Ascending aorta (tissue), 2 donors: ENCODE measurements around the gene FZD1. TPM values are rescaled to one million over a fixed set of nuclear protein-coding genes. Genes with fewer than 3 reads are reported as not detected.

Experiments
- DNase-seq, 2 donors: peaks; one replicate each; pipeline ENCODE4 v3.0.0-alpha.2; 2019; ENCODE audit warnings: low spot score in 2 of 2
- H3K27ac ChIP-seq, 2 donors: fragments of 200-600 bp; sonication (generic); one replicate each; pipeline ENCODE4 v1.5.1; 2016 to 2017; ENCODE audit warnings: mild to moderate bottlenecking in 1 of 2
- H3K27me3 ChIP-seq: fragments of 200-600 bp; sonication (generic); one replicate; pipeline ENCODE4 v1.5.1; 2017
- H3K36me3 ChIP-seq, 2 donors: fragments of 200-600 bp; sonication (generic); one replicate each; pipeline ENCODE4 v1.5.1; 2016
- H3K4me1 ChIP-seq, 2 donors: fragments of 200-600 bp; sonication (generic); one replicate each; pipeline ENCODE4 v1.5.1; 2016 to 2017; ENCODE audit warnings: mild to moderate bottlenecking in 1 of 2
- H3K4me3 ChIP-seq, 2 donors: fragments of 200-600 bp; sonication (generic); one replicate each; pipeline ENCODE4 v1.5.1; 2016 to 2017; ENCODE audit warnings: mild to moderate bottlenecking in 1 of 2
- H3K9me3 ChIP-seq, 2 donors: fragments of 200-600 bp; sonication (generic); one replicate each; pipeline ENCODE4 v1.5.1; 2016
- intact Hi-C: fragments of 100-400 bp; cut with DNase I; formaldehyde crosslinking; loops from one replicate; pipeline ENCODE4 v1.15.1; 2023
- total RNA-seq: library from RNA; depleted of rRNA; stranded (reverse); fragments of >200 nt; gene quantifications from one replicate; pipeline ENCODE4 v1.1.0, GENCODE V29; 2016
- TF ChIP-seq, protein P1 (sequence below), 3 experiments: fragments of 200-600 bp in 2 of 3; fragments of 450-650 bp in 1 of 3; sonication (generic) in 2 of 3; IDR thresholded peaks; one replicate each; pipeline ENCODE4 v1.5.1; 2016 to 2019; ENCODE audit warnings: antibody characterized with exemption in 3 of 3, mild to moderate bottlenecking in 1 of 3, moderate library complexity in 1 of 3

The FZD1 gene
- total RNA-seq: 39.1 TPM

- H3K27me3 ChIP-seq: no peaks in the 10 kb centered on the region
- H3K27ac ChIP-seq: peak within 1 kb of the TSS; percentile 88 to 97
- H3K36me3 ChIP-seq: no peaks in the 10 kb centered on the region
- TF ChIP-seq, protein P1, sequence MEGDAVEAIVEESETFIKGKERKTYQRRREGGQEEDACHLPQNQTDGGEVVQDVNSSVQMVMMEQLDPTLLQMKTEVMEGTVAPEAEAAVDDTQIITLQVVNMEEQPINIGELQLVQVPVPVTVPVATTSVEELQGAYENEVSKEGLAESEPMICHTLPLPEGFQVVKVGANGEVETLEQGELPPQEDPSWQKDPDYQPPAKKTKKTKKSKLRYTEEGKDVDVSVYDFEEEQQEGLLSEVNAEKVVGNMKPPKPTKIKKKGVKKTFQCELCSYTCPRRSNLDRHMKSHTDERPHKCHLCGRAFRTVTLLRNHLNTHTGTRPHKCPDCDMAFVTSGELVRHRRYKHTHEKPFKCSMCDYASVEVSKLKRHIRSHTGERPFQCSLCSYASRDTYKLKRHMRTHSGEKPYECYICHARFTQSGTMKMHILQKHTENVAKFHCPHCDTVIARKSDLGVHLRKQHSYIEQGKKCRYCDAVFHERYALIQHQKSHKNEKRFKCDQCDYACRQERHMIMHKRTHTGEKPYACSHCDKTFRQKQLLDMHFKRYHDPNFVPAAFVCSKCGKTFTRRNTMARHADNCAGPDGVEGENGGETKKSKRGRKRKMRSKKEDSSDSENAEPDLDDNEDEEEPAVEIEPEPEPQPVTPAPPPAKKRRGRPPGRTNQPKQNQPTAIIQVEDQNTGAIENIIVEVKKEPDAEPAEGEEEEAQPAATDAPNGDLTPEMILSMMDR (IDR thresholded peaks at IDR 0.05): peak in 2 of 3 experiments; percentile 10 to 26
- DNase-seq: peak; percentile 92 to 98
- H3K9me3 ChIP-seq: no peaks in the 10 kb centered on the region
- intact Hi-C loops: loop anchor here (1.0 to 10.0 kb wide), 11 partner anchors 177 to 1019 kb away; partner anchors contain the start of genes AKAP9, CDK14, CFAP69 and CLDN12
- peaks cover 0 to 3% of the 10 kb centered on the region in 2 donors for H3K4me1 ChIP-seq
- H3K4me3 ChIP-seq: peak within 1 kb of the TSS; percentile 65 to 79
Measured at GRCh38 chr7:91264046-91264923, at the start of gene FZD1. Gene FZD1, plus strand, starts transcription at chr7:91264433. Its CDS starts 448 bp downstream, at chr7:91264881.

GRCh38 chr7:91226411-91226810 lies 37.8 kb upstream of the FZD1 start:
- no peaks in the 10 kb centered on the region for H3K27me3 ChIP-seq
- H3K4me3 ChIP-seq: no peak overlapping the region
- H3K4me1 ChIP-seq: no peaks in the 10 kb centered on the region
- intact Hi-C loops: no loop called here
- TF ChIP-seq, protein P1 (IDR thresholded peaks at IDR 0.05): no peak
- no peaks in the 10 kb centered on the region for H3K36me3 ChIP-seq
- no peak overlapping the region for H3K27ac ChIP-seq
- DNase-seq: no peak
- no peaks in the 10 kb centered on the region for H3K9me3 ChIP-seq

GRCh38 chr7:91228327-91228726 lies 35.9 kb upstream of the FZD1 start:
- Histone ChIP-seq H3K36me3 (no peaks in the 10 kb centered on the region), H3K4me1 (no peaks in the 10 kb centered on the region), H3K9me3 (no peaks in the 10 kb centered on the region), H3K27me3 (no peaks in the 10 kb centered on the region), H3K27ac (no peak overlapping the region), H3K4me3 (no peak overlapping the region)
- intact Hi-C loops: no loop called here
- DNase-seq: no peak
- TF ChIP-seq, protein P1 (IDR thresholded peaks at IDR 0.05): no peak

DNA sequence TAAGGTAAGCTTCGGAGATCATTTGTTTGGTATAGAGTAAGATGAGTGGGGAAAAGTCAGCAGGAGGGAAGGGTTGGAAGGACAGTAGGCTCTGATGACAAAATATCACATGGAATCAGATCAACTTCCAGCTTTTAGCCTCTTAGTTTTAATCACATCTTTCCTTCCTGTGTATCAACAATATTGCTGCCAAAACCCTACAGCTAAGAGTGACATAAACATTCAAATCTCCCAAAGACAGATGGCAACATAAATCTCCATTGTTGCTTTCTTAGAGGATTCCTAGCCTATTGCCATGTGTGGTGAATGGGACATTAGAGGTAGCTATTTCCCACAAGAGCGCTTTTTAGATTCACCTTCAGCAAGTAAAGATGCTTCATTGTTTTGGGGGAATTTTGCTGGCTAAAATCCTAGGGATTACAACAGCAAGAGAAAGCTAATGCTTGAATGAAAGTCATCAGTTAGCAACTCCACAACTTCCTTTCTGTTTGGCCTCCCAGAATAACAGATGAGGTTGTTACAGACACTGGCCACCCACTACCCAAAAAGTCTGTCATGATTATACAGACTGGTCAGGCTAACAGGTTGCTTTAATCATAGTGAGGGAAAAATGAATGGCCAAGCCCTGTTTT lies 35.2 kb upstream of the FZD1 start:
- Histone ChIP-seq H3K4me3 (no peak overlapping the region), H3K9me3 (no peaks in the 10 kb centered on the region), H3K27me3 (no peaks in the 10 kb centered on the region), H3K36me3 (no peaks in the 10 kb centered on the region), H3K4me1 (no peaks in the 10 kb centered on the region), H3K27ac (no peak overlapping the region)
- DNase-seq: no peak
- intact Hi-C loops: no loop called here
- TF ChIP-seq, protein P1 (IDR thresholded peaks at IDR 0.05): no peak

GRCh38 chr7:91230100-91230499 lies 34.1 kb upstream of the FZD1 start:
- Histone ChIP-seq H3K36me3 (no peaks in the 10 kb centered on the region), H3K4me3 (no peak overlapping the region), H3K4me1 (no peaks in the 10 kb centered on the region), H3K27me3 (no peaks in the 10 kb centered on the region), H3K9me3 (no peaks in the 10 kb centered on the region), H3K27ac (no peak overlapping the region)
- TF ChIP-seq, protein P1 (IDR thresholded peaks at IDR 0.05): no peak
- DNase-seq: no peak
- intact Hi-C loops: no loop called here
